HG03442 (cell line): ENCODE data around the gene CACNA2D3.
"Not testable (repeated sequence)": the region's sequence is repeated elsewhere in the genome, so short reads cannot be mapped to it uniquely, and the experiment has no call there.

ENCODE experiments used
- ATAC-seq: cut with Tn5 transposase; IDR thresholded peaks from one replicate; pipeline ENCODE4 v1.9.1; 2021; ENCODE audit warnings: mild to moderate bottlenecking, moderate library complexity; ENCODE audit not compliant: unreplicated experiment

The CACNA2D3 gene

DNA sequence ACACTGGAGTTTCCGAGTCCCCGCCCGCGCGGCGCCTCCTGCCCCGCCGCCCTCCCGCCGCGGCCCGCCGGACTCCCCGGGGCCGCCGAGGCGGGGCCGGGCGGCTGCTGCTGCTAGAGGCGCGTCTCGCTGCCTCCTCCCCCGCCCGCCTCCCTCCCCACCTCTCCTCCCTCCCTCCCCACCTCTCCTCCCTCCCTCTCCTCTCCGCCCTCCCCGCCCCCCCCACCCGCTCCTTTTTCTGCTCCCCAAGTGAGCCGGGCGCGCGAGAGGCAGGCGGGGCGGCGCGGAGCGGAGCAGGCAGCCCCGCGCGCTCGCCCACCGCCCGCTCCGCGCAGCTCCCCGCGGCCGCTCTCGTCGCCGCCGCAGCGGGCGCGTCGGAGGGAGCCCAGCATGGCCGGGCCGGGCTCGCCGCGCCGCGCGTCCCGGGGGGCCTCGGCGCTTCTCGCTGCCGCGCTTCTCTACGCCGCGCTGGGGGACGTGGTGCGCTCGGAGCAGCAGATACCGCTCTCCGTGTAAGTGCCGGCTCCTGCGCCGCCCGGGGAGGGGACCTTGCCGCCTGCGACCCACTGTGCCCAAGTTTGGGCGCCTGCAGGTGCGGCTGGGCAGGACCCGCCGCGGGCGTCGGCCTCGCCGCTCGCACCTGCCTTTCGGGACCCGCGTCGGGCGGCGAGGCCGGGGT, at the start of gene CACNA2D3:
TSS of gene CACNA2D3 (plus strand) at position 229 of the 679 bp plus-strand sequence.
- no peak for ATAC-seq

DNA sequence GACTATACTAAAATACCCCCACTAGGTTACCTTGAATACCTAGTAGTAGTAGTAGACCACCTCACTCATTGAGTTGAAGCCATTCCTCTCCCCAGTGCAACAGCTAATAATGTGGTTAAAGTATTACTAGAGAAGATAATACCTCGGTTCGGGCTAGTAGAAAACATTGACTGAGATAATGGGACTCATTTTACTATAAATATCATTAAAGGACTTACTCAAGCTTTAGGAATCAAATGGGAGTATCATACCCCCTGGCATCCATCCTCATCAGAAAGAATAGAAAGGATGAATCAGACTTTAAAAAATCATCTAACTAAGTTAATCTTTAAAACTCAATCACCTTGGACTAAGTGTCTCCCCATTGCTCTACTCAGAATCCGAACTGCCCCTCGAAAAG, 49.0 kb upstream of the CACNA2D3 start:
- no peak for ATAC-seq

DNA sequence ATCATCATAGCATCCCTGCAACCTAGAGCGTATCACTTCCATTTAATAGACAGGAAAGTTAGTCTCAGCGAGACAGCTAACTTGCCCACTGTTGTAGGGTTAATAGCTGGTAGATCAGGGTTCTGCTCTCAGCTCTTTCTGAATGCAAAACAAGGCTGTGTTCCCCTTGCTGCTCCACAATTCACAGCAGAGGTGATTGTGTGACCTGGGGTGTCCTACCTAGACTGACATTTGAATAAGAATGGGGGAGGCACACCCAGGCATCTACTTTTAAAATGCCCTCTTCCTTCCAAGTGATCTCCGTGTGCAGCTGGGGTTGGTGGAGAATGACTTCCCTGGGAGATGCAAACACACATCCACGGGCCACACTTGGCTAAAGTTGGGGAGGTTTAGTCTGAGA, 43.0 kb upstream of the CACNA2D3 start:
- ATAC-seq, result no peak

GRCh38 chr3:54079730-54080325, 42.5 kb upstream of the CACNA2D3 start:
- ATAC-seq, result no peak

DNA sequence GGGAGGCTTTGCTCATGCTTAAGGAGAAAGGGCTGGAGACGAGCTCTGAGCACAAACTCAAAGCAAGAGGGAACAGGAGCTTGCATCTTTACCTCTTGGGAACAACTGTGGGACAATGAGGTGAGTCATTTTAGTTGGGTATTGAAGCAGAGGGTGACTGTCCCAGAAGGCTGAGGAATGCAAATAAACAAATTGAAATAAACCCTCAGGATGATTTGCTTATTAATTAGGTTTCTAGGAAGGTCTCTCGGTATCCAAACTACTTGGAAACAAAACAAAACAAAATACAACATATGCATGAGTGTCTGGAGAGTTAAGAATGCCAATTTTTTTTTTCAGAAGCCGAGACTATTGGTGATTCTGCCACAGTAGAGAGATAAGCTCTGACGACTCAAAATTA, 38.4 kb upstream of the CACNA2D3 start:
- ATAC-seq, result no peak

DNA sequence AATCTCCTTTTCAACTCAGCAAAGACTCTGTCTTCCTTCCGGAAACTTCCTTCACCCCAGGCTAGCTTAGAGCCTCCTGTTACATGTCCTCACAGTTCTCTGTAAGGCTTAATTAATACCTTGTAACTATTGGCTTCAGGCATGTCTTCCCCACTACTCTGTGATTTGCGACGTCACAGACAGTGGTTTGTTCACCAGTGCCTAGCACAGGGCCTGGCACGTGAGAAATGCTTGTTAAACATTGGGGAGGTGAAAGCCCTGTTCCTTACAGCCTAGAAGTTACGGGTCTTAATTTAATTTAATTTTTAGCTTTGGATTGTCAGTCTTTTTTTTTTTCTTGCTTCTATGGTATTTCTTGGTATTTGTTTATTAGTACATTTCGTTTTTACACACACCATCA, 36.4 kb upstream of the CACNA2D3 start:
- no peak for ATAC-seq

GRCh38 chr3:54086652-54087405, 35.5 kb upstream of the CACNA2D3 start:
- ATAC-seq, result no peak

- ATAC-seq, result no peak
Measured at GRCh38 chr3:54087581-54088410, 34.6 kb upstream of the CACNA2D3 start.

GRCh38 chr3:54093491-54094248, 28.7 kb upstream of the CACNA2D3 start:
- ATAC-seq, result no peak

GRCh38 chr3:54094926-54095325, 27.4 kb upstream of the CACNA2D3 start:
- no peak for ATAC-seq

- no peak for ATAC-seq
Measured at GRCh38 chr3:54099381-54099780, 23.0 kb upstream of the CACNA2D3 start.

GRCh38 chr3:54104084-54104483, 18.3 kb upstream of the CACNA2D3 start:
- ATAC-seq, result no peak

- ATAC-seq, result not testable (repeated sequence)
Measured at GRCh38 chr3:54116129-54116528, 6.2 kb upstream of the CACNA2D3 start.

- peak; percentile 73 for ATAC-seq
Measured at GRCh38 chr3:54120657-54121413, 1.5 kb upstream of the CACNA2D3 start.

- no peak for ATAC-seq
Measured at GRCh38 chr3:54121414-54122323, 683 bp upstream of the CACNA2D3 start.

GRCh38 chr3:54123003-54123775, 837 bp downstream of the CACNA2D3 start:
- no peak for ATAC-seq

GRCh38 chr3:54123776-54124196, 1.4 kb downstream of the CACNA2D3 start:
- no peak for ATAC-seq

DNA sequence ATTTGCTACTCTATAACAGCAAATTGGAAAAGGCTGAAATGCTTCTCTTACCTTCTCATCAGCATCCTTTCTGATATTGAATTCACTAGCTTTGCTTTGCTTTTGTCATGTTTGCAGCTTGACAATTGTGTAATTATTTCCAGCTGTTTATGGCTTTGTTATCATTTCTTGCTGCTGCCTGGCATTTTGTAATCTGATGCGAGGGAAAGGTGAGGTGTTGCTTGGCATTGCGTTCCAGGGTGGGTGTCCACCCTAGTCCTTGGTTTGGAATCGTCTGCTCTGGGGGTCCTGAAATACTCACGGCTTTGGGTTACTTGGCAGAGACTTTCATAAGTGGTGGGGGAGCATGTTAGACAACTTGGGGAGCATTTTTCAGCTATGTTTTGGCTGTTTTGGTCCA, 2.9 kb downstream of the CACNA2D3 start:
- ATAC-seq, result no peak
